Measurements from ENCODE around the gene TPCN2.
A peak's percentile ranks its signal among the peaks of the same experiment; 100 is the strongest.
"Not testable (repeated sequence)": the region's sequence is repeated elsewhere in the genome, so short reads cannot be mapped to it uniquely, and the experiment has no call there.

Gene TPCN2

GRCh38 chr11:69127884-69128283 is 79.2 kb downstream of the TPCN2 start:
- in situ Hi-C loops (cut with HindIII; ENCODE audit: low pct_ligation_motif_present, low pct_unique_long_range_greater_than_20kb, low sequenced_read_pairs) = no loop called here
- no peak for DNase-seq

GRCh38 chr11:69129053-69129452 is 80.3 kb downstream of the TPCN2 start:
- in situ Hi-C loops (cut with HindIII; ENCODE audit: low pct_ligation_motif_present, low pct_unique_long_range_greater_than_20kb, low sequenced_read_pairs) = no loop called here
- no peak for DNase-seq

GRCh38 chr11:69129647-69130046 is 80.9 kb downstream of the TPCN2 start:
- DNase-seq = no peak
- in situ Hi-C loops (cut with HindIII; ENCODE audit: low pct_ligation_motif_present, low pct_unique_long_range_greater_than_20kb, low sequenced_read_pairs) = no loop called here

- in situ Hi-C loops (cut with HindIII; ENCODE audit: low pct_ligation_motif_present, low pct_unique_long_range_greater_than_20kb, low sequenced_read_pairs) = no loop called here
- DNase-seq = no peak
These were observed 81.9 kb downstream of the TPCN2 start for GRCh38 chr11:69130654-69131053.

GRCh38 chr11:69131121-69131566 is 82.4 kb downstream of the TPCN2 start:
- no peak for DNase-seq
- in situ Hi-C loops (cut with HindIII; ENCODE audit: low pct_ligation_motif_present, low pct_unique_long_range_greater_than_20kb, low sequenced_read_pairs) = no loop called here

- peak; percentile 73 for DNase-seq
- in situ Hi-C loops (cut with HindIII; ENCODE audit: low pct_ligation_motif_present, low pct_unique_long_range_greater_than_20kb, low sequenced_read_pairs) = no loop called here
These were observed 83.0 kb downstream of the TPCN2 start for GRCh38 chr11:69131644-69132300.

GRCh38 chr11:69132301-69132670 is 83.6 kb downstream of the TPCN2 start:
- in situ Hi-C loops (cut with HindIII; ENCODE audit: low pct_ligation_motif_present, low pct_unique_long_range_greater_than_20kb, low sequenced_read_pairs) = no loop called here
- DNase-seq = no peak

GRCh38 chr11:69133251-69133650 is 84.5 kb downstream of the TPCN2 start:
- DNase-seq = no peak

GRCh38 chr11:69134182-69134581 is 85.5 kb downstream of the TPCN2 start:
- in situ Hi-C loops (cut with HindIII; ENCODE audit: low pct_ligation_motif_present, low pct_unique_long_range_greater_than_20kb, low sequenced_read_pairs); DNase-seq: not testable (repeated sequence)

More at GRCh38 chr11:69133251-69133650, 84.5 kb downstream of the TPCN2 start:
- in situ Hi-C loops (cut with HindIII; ENCODE audit: low pct_ligation_motif_present, low pct_unique_long_range_greater_than_20kb, low sequenced_read_pairs) = no loop called here

GRCh38 chr11:69134957-69135356 is 86.2 kb downstream of the TPCN2 start:
- no peak for DNase-seq

GRCh38 chr11:69135420-69136363 is 87.0 kb downstream of the TPCN2 start:
- DNase-seq = peak; percentile 11
- in situ Hi-C loops (cut with HindIII; ENCODE audit: low pct_ligation_motif_present, low pct_unique_long_range_greater_than_20kb, low sequenced_read_pairs) = no loop called here

More at GRCh38 chr11:69134957-69135356, 86.2 kb downstream of the TPCN2 start:
- in situ Hi-C loops (cut with HindIII; ENCODE audit: low pct_ligation_motif_present, low pct_unique_long_range_greater_than_20kb, low sequenced_read_pairs) = no loop called here

- in situ Hi-C loops (cut with HindIII; ENCODE audit: low pct_ligation_motif_present, low pct_unique_long_range_greater_than_20kb, low sequenced_read_pairs) = no loop called here
- DNase-seq = no peak
These were observed 87.7 kb downstream of the TPCN2 start for GRCh38 chr11:69136471-69136870.

GRCh38 chr11:69137151-69137844 is 88.6 kb downstream of the TPCN2 start:
- in situ Hi-C loops (cut with HindIII; ENCODE audit: low pct_ligation_motif_present, low pct_unique_long_range_greater_than_20kb, low sequenced_read_pairs) = no loop called here
- no peak for DNase-seq

GRCh38 chr11:69138265-69138664 is 89.5 kb downstream of the TPCN2 start:
- in situ Hi-C loops (cut with HindIII; ENCODE audit: low pct_ligation_motif_present, low pct_unique_long_range_greater_than_20kb, low sequenced_read_pairs) = no loop called here
- no peak for DNase-seq

- in situ Hi-C loops (cut with HindIII; ENCODE audit: low pct_ligation_motif_present, low pct_unique_long_range_greater_than_20kb, low sequenced_read_pairs); DNase-seq: not testable (repeated sequence)
These were observed 91.4 kb downstream of the TPCN2 start for GRCh38 chr11:69140161-69140560.

GRCh38 chr11:69140635-69141034 is 91.9 kb downstream of the TPCN2 start:
- in situ Hi-C loops (cut with HindIII; ENCODE audit: low pct_ligation_motif_present, low pct_unique_long_range_greater_than_20kb, low sequenced_read_pairs) = no loop called here

GRCh38 chr11:69141742-69142141 is 93.0 kb downstream of the TPCN2 start:
- no peak for DNase-seq
- in situ Hi-C loops (cut with HindIII; ENCODE audit: low pct_ligation_motif_present, low pct_unique_long_range_greater_than_20kb, low sequenced_read_pairs) = no loop called here

More at GRCh38 chr11:69140635-69141034, 91.9 kb downstream of the TPCN2 start:
- no peak for DNase-seq

GRCh38 chr11:69142895-69143294 is 94.2 kb downstream of the TPCN2 start:
- DNase-seq = no peak
- in situ Hi-C loops (cut with HindIII; ENCODE audit: low pct_ligation_motif_present, low pct_unique_long_range_greater_than_20kb, low sequenced_read_pairs) = no loop called here
